SK-N-DZ (cell line): ENCODE data around the gene HRC.
"Not testable (repeated sequence)": the region's sequence is repeated elsewhere in the genome, so short reads cannot be mapped to it uniquely, and the experiment has no call there.

Source experiments
- DNase-seq: peaks from one replicate; pipeline ENCODE4 v3.0.0-alpha.2; 2015; ENCODE audit warnings: low spot score

The HRC gene

GRCh38 chr19:49135686-49136085, 19.5 kb downstream of the HRC start:
- no peak for DNase-seq

- no peak for DNase-seq
Observed at GRCh38 chr19:49133621-49134454, 21.4 kb downstream of the HRC start.

GRCh38 chr19:49132974-49133609, 22.1 kb downstream of the HRC start:
- DNase-seq, result no peak

- DNase-seq, result no peak
Observed at GRCh38 chr19:49130325-49130724, 24.9 kb downstream of the HRC start.

- no peak for DNase-seq
Observed at GRCh38 chr19:49129238-49129583, 26.0 kb downstream of the HRC start.

- DNase-seq, result no peak
Observed at GRCh38 chr19:49128545-49129237, 26.5 kb downstream of the HRC start.

- DNase-seq, result peak; percentile 91
Observed at GRCh38 chr19:49127674-49128544, 27.3 kb downstream of the HRC start.

- not testable (repeated sequence) for DNase-seq
Observed at GRCh38 chr19:49127225-49127624, 28.0 kb downstream of the HRC start.

GRCh38 chr19:49126575-49126974, 28.6 kb downstream of the HRC start:
- no peak for DNase-seq

GRCh38 chr19:49125025-49125731, 30.0 kb downstream of the HRC start:
- no peak for DNase-seq

GRCh38 chr19:49123285-49123684, 31.9 kb downstream of the HRC start:
- DNase-seq, result not testable (repeated sequence)

- DNase-seq, result not testable (repeated sequence)
Observed at GRCh38 chr19:49121841-49122240, 33.4 kb downstream of the HRC start.

- no peak for DNase-seq
Observed at GRCh38 chr19:49120868-49121267, 34.3 kb downstream of the HRC start.

GRCh38 chr19:49120325-49120683, 34.9 kb downstream of the HRC start:
- DNase-seq, result no peak

GRCh38 chr19:49119411-49120324, 35.5 kb downstream of the HRC start, which contains the start of gene PPFIA3:
Gene PPFIA3, plus strand, starts transcription at chr19:49119544. Its CDS starts 8,330 bp downstream, at chr19:49127874.
- DNase-seq, result no peak

- peak; percentile 84 for DNase-seq
Observed at GRCh38 chr19:49118565-49119410, 36.4 kb downstream of the HRC start, which contains the start of gene C19orf73. Gene C19orf73, minus strand, starts transcription at chr19:49119143. Its CDS starts 121 bp downstream, at chr19:49119022.

- DNase-seq, result no peak
Observed at GRCh38 chr19:49117677-49118564, 37.3 kb downstream of the HRC start.

GRCh38 chr19:49116544-49116943, 38.7 kb downstream of the HRC start:
- DNase-seq, result no peak
